Fibroblast of lung (primary cell): ENCODE results near the gene BAD.

Experiments used
- EZH2 ChIP-seq: IDR thresholded peaks from 2 replicates; pipeline ENCODE4 v1.5.1; 2012; ENCODE audit warnings: low read length, control low read depth, mild to moderate bottlenecking; ENCODE audit errors: missing control alignments
- TF ChIP-seq, protein P1 (sequence below), 2 donors: IDR thresholded peaks in 1 of 2; conservative IDR thresholded peaks in 1 of 2; 1 replicate in 1 of 2; 2 replicates in 1 of 2; pipeline ENCODE4 v1.5.1; 2011 to 2012; ENCODE audit warnings: low read length in 2 of 2, control low read depth in 1 of 2, inconsistent platforms in 1 of 2, low read depth in 1 of 2, mild to moderate bottlenecking in 1 of 2

GRCh38 chr11:64291262-64291751, 6.8 kb upstream of the BAD start, which contains the start of gene KCNK4:
- TF ChIP-seq, protein P1, sequence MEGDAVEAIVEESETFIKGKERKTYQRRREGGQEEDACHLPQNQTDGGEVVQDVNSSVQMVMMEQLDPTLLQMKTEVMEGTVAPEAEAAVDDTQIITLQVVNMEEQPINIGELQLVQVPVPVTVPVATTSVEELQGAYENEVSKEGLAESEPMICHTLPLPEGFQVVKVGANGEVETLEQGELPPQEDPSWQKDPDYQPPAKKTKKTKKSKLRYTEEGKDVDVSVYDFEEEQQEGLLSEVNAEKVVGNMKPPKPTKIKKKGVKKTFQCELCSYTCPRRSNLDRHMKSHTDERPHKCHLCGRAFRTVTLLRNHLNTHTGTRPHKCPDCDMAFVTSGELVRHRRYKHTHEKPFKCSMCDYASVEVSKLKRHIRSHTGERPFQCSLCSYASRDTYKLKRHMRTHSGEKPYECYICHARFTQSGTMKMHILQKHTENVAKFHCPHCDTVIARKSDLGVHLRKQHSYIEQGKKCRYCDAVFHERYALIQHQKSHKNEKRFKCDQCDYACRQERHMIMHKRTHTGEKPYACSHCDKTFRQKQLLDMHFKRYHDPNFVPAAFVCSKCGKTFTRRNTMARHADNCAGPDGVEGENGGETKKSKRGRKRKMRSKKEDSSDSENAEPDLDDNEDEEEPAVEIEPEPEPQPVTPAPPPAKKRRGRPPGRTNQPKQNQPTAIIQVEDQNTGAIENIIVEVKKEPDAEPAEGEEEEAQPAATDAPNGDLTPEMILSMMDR (conservative IDR thresholded peaks at IDR 0.05 in 1 of 2, IDR thresholded peaks at IDR 0.05 in 1 of 2; ENCODE audit: low read depth in 1 of 2, low read length in 2 of 2): no peak
- TF ChIP-seq EZH2: no peak
